Right lobe of liver (tissue), 6 donors: ENCODE measurements around the gene NT5C3A. TPM values are rescaled to one million over a fixed set of nuclear protein-coding genes. Genes with fewer than 3 reads are reported as not detected.
"Not testable (repeated sequence)": the region's sequence is repeated elsewhere in the genome, so short reads cannot be mapped to it uniquely, and the experiment has no call there.

Experiments
- ATAC-seq, 4 donors: fragments of 200-7000 bp; cut with Tn5 transposase; one replicate each; pipeline ENCODE4 v1.9.1; 2020; ENCODE audit warnings: mild to moderate bottlenecking in 4 of 4, moderate library complexity in 4 of 4
- DNase-seq, 3 donors: peaks; one replicate each; pipeline ENCODE4 v3.0.0-alpha.2; 2020
- H3K27ac ChIP-seq, 3 donors: fragments of 200-600 bp; one replicate each; pipeline ENCODE4 v1.8.0; 2022
- H3K27me3 ChIP-seq, 2 donors: fragments of 200-600 bp; one replicate each; pipeline ENCODE4 v1.8.0; 2022
- H3K36me3 ChIP-seq, 4 donors: fragments of 200-600 bp; sonication (generic) in 1 of 4; one replicate each; pipeline versions ENCODE4 v1.5.1 to v1.8.0; 2017 to 2022; ENCODE audit warnings: control low read depth in 1 of 4
- H3K4me1 ChIP-seq, 4 donors: fragments of 200-600 bp; sonication (generic) in 1 of 4; one replicate each; pipeline versions ENCODE4 v1.5.1 to v1.8.0; 2017 to 2022; ENCODE audit warnings: control low read depth in 1 of 4
- H3K4me3 ChIP-seq, 3 donors: fragments of 200-600 bp; one replicate each; pipeline ENCODE4 v1.8.0; 2022
- H3K9me3 ChIP-seq, 4 donors: fragments of 200-600 bp; sonication (generic) in 1 of 4; one replicate each; pipeline versions ENCODE4 v1.5.1 to v1.8.0; 2017 to 2022; ENCODE audit warnings: control low read depth in 1 of 4
- WGBS: methylation state at CpG from one replicate; pipeline ENCODE4 v1.1.6; 2018; ENCODE audit warnings: low coverage, low lambda C conversion rate; ENCODE audit not compliant: insufficient coverage; ENCODE audit errors: missing lambda C conversion rate; 5-methylcytosine and 5-hydroxymethylcytosine counted together
- intact Hi-C, 2 donors: fragments of 100-400 bp; cut with DNase I; formaldehyde crosslinking; loops; one replicate each; pipeline versions ENCODE4 v1.11.2 to v1.14.1; 2022
- total RNA-seq, 6 experiments: library from RNA; depleted of rRNA in 2 of 6; stranded (reverse); fragments of >200 nt in 2 of 6; fragmentation: NEBNext Ultra II Directional in 3 of 6; extraction: Animal tissue kit (Norgen Biotek cat#: 25700) in 3 of 6; gene quantifications; one replicate each; pipeline versions ENCODE4 v1.1.0 to v1.2.4, GENCODE V29; 2016 to 2023
- donor health status: DM: no; HTN: yes; CAD: no.
- donor health status: DM: no; HTN: no; CAD: no.
- donor health status: DM: no; HTN: no; CAD: no.
- donor health status: DM: no; HTN: yes; CAD: no.
- donor health status: DM: no; HTN: yes; CAD: no.

Gene NT5C3A
- total RNA-seq, 6 experiments from 2014 or later = 7.7 to 26.7 (median 11.0) TPM

GRCh38 chr7:32991068-32991585, 71.4 kb downstream of the NT5C3A start:
- ATAC-seq = peak in 1 of 4 donors; percentile 27
- H3K4me1 ChIP-seq, H3K27me3 ChIP-seq, H3K4me3 ChIP-seq, intact Hi-C loops, H3K36me3 ChIP-seq, H3K9me3 ChIP-seq, DNase-seq, H3K27ac ChIP-seq: not testable (repeated sequence)
- no CpG with 5 or more reads among the region's 5 CpGs for WGBS

- ATAC-seq, H3K4me3 ChIP-seq, DNase-seq, H3K9me3 ChIP-seq, H3K27me3 ChIP-seq, H3K36me3 ChIP-seq, H3K27ac ChIP-seq, H3K4me1 ChIP-seq, intact Hi-C loops: not testable (repeated sequence)
- WGBS = no CpG with 5 or more reads among the region's 8 CpGs
These were observed 74.4 kb downstream of the NT5C3A start for GRCh38 chr7:32988148-32988547.

GRCh38 chr7:32979902-32980301, 82.7 kb downstream of the NT5C3A start:
- H3K27me3 ChIP-seq, H3K4me1 ChIP-seq, ATAC-seq, DNase-seq, H3K27ac ChIP-seq, H3K9me3 ChIP-seq, H3K4me3 ChIP-seq, intact Hi-C loops, H3K36me3 ChIP-seq: not testable (repeated sequence)
- WGBS = 100% methylated on average over 1 of the region's 2 CpGs

- H3K9me3 ChIP-seq, H3K27ac ChIP-seq, H3K4me1 ChIP-seq, H3K27me3 ChIP-seq, DNase-seq, H3K36me3 ChIP-seq, H3K4me3 ChIP-seq, intact Hi-C loops, ATAC-seq: not testable (repeated sequence)
- whole genome bisulfite sequencing = 84% methylated on average over 5 of the region's 6 CpGs
These were observed 83.3 kb downstream of the NT5C3A start for GRCh38 chr7:32979246-32979645.

GRCh38 chr7:32977159-32977558, 85.4 kb downstream of the NT5C3A start:
- ATAC-seq = peak in 1 of 4 donors; percentile 18
- H3K4me3 ChIP-seq, H3K27me3 ChIP-seq, DNase-seq, H3K36me3 ChIP-seq, H3K9me3 ChIP-seq, intact Hi-C loops, H3K27ac ChIP-seq, H3K4me1 ChIP-seq: not testable (repeated sequence)
- 86% methylated on average over 2 of the region's 2 CpGs for WGBS

- H3K27ac ChIP-seq, H3K9me3 ChIP-seq, H3K4me3 ChIP-seq, H3K36me3 ChIP-seq, ATAC-seq, H3K4me1 ChIP-seq, intact Hi-C loops, DNase-seq, H3K27me3 ChIP-seq: not testable (repeated sequence)
- 76% methylated on average over 2 of the region's 3 CpGs for WGBS
These were observed 90.6 kb downstream of the NT5C3A start for GRCh38 chr7:32971967-32972366.

- H3K36me3 ChIP-seq, H3K4me3 ChIP-seq, H3K27ac ChIP-seq, H3K4me1 ChIP-seq, DNase-seq, H3K9me3 ChIP-seq, ATAC-seq, H3K27me3 ChIP-seq, intact Hi-C loops: not testable (repeated sequence)
- WGBS = 42% methylated on average over 4 of the region's 4 CpGs
These were observed 95.4 kb downstream of the NT5C3A start for GRCh38 chr7:32967268-32967582.

DNA sequence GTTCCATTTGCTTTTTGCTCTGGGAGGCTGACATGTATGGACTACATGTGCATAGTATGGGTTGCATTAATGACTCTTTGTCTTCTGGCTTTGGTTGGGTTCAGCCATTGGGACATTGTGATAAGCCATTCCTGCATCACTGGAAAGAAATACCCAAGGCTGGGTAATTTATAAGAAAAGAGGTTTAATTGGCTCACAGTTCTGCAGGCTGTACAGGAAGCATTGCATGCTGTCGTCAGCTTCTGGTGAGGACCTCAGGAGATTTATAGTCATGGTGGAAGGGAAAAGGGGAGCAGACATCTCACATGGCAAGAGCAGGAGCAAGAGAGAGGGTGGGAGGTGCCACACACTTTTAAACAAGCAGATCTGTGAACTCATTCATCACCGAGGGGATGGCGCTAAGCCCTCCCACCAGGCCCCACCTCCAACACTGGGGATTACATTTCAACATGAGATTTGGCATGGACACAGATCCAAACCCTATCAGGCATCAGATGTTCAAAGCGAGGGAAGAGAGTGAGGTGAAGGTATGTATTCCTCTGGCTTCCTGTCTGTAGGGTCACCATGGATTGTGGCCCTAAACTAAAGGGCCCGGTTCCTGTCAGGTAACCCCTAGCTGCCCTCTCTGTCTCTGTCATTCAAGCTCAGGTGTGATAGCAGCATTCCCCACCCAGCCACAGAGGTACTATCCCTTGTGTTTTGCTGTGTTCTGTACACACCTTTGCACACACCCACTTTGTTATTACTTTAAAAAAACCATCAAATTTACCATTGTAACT, 95.9 kb downstream of the NT5C3A start:
- H3K27ac ChIP-seq, H3K9me3 ChIP-seq, H3K27me3 ChIP-seq, H3K4me1 ChIP-seq, intact Hi-C loops, H3K4me3 ChIP-seq, DNase-seq, ATAC-seq, H3K36me3 ChIP-seq: not testable (repeated sequence)
- 83% methylated on average over 2 of the region's 5 CpGs for WGBS
